Mucosa of gallbladder (tissue), 1 donor: ENCODE measurements around the gene NRP1. TPM values are rescaled to one million over a fixed set of nuclear protein-coding genes. Genes with fewer than 3 reads are reported as not detected.
A peak's percentile ranks its signal among the peaks of the same experiment; 100 is the strongest.

Experiments used
- DNase-seq: peaks from one replicate; pipeline ENCODE4 v3.0.0-alpha.2; 2020; ENCODE audit warnings: low spot score
- total RNA-seq: library from RNA; stranded (reverse); gene quantifications from one replicate; pipeline ENCODE4 v1.2.1, GENCODE V29; 2021
- donor health status: DM: no; HTN: no; CAD: no.

Gene NRP1
- total RNA-seq, 1 donor from 2014 or later: 76.2 TPM

- no peak for DNase-seq
Observed at GRCh38 chr10:33290321-33291052, 44.0 kb downstream of the NRP1 start.

GRCh38 chr10:33289776-33290175, 44.7 kb downstream of the NRP1 start:
- DNase-seq: no peak

GRCh38 chr10:33288127-33288526, 46.3 kb downstream of the NRP1 start:
- no peak for DNase-seq

DNA sequence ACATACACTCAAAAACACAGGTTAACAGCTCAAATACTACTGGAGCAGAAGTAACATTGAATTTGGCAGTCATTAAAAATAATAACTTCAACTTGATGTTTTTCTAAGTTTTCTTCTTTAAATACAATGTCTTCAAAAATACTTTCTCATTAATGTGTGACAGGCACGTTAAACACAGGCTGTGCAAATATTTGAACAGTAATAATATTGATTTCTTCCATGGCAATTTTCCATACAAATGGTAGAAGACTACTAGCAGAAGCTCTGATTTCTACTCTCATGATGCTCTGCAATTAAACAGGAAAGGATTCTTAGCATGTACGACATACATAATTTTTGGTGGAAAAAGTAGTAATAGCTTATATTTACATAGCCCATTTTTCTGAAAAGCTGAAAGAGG, 47.4 kb downstream of the NRP1 start:
- no peak for DNase-seq

DNA sequence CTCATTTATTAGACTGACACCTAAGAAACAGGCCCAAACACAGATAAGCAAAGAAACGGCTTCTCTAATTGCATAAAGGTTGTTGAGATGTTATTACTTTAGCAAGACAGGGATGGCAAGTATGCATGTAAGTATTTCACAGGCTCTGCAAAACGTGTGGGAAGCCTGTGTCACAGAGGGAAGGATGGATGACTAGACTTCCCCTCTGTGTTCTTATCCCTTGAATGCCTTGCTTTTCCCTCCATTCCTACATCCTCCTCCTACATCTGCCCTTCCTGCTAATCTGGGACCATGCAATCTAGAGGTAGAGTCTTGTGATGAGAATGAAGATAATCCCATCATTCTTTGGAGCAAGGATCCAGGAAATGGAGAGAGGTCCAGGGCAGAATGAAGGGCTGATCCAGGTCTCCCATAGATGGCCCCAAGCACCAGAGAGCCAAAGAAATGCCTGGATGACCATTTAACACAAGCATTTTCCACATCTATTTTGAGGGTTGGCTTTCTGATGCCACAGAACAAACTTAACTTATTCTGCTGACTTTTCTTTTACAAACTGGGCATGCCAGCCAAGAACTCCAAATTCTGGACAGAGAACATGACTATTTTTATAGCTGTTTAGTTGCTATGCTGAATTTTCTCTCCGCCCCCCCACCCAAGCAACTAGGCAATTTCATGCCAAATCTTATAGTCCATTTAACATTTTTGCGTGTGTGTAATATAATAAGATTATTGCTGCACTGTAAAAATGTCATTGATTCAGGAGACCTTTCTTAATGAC, 48.1 kb downstream of the NRP1 start:
- no peak for DNase-seq

- DNase-seq: no peak
Observed at GRCh38 chr10:33284945-33285344, 49.5 kb downstream of the NRP1 start.

GRCh38 chr10:33279811-33280602, 54.5 kb downstream of the NRP1 start:
- no peak for DNase-seq

GRCh38 chr10:33279276-33279675, 55.2 kb downstream of the NRP1 start:
- DNase-seq: no peak

GRCh38 chr10:33278198-33278597, 56.3 kb downstream of the NRP1 start:
- DNase-seq: no peak

- peak; percentile 51 for DNase-seq
Observed at GRCh38 chr10:33277135-33277536, 57.3 kb downstream of the NRP1 start.

GRCh38 chr10:33276282-33276923, 58.1 kb downstream of the NRP1 start:
- DNase-seq: no peak

DNA sequence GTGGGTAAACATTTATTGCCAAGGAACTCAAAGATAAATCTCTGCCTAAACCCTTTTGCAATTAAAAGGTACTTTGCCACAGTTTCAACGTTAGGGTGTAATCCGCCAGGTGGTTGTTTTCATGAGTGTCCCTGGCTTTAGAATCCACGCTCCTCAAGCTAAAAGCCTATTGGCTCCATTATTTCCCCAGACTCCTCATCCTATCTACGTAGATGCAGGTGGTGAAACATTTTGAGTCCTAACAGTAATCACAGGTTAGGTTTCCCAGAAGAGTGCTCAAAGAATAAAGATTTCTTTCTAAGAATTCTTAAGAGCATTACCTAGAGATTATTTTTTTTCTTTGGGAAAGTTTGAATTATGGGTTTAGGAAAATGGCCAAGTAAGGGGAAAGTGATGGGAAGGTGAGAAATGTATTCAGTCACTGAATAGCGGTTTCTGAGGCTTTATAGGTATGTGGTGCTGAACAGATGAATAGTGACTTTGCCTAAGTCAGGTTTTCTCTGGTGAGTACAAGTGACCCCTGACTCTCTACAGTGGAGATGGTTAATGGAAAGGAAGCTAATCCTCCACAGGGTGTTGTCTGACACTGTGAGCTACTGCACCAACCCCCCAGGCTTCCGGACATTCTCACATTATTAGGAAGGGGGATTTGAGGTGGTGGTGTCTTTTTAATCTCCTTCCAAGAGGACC, 60.2 kb downstream of the NRP1 start:
- DNase-seq: no peak

GRCh38 chr10:33273295-33274002, 61.0 kb downstream of the NRP1 start:
- peak; percentile 92 for DNase-seq

DNA sequence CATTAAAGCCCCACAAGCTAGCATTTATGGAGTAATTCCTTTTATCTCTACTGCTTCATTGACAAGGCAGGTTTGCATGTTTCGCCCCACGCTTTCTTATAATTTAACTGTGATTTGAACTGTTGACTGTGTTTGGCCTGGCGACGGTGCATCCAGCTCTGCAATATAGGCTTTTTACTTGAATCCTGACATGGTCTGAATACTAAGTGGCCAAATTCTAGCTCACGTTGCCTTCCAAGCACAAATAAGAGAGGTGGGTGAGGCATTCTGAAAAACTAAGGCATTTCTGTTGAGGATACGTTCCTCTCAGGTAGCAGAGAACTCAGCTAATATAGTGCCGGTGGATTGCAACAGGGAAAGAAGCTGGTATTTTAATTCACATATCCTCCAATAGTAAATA, 61.8 kb downstream of the NRP1 start:
- no peak for DNase-seq

GRCh38 chr10:33271969-33272583, 62.4 kb downstream of the NRP1 start:
- DNase-seq: no peak

DNA sequence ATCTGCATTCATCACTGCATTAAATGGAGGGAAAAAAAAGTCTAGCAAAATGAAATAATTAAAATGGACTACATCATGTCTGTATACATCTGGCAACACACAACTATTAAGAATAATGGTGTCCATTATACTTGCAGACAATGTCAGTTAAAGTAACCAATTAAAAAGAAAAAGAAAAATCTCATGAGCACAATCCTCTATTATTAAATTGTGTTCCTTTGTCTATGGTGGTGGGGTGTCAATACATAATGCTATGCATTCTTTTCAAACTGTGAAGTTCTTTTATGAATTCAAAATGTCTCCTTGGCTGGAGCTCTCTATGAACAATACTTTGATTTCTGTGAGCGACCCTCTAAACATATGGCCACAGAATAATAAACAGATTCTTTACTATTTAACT, 63.5 kb downstream of the NRP1 start:
- no peak for DNase-seq

DNA sequence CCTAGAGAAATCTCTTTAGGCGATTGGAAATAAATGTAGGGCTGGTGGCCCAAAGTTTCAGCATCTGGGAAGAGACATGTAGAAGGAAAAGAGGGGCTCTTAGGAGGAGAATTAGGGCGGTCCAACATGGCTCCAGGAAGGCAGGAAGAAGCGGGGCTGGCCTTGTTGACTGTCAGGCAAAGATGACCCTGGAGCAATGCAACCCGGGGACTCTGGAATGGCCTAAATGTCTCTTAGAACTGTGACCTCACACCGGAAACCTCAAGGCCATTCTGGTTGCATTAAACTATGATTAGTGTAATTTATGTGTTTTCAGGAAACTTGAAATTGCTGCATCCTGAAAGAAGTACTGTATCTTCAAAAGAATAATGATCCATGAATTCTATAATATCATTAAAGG, 66.8 kb downstream of the NRP1 start:
- DNase-seq: no peak

DNA sequence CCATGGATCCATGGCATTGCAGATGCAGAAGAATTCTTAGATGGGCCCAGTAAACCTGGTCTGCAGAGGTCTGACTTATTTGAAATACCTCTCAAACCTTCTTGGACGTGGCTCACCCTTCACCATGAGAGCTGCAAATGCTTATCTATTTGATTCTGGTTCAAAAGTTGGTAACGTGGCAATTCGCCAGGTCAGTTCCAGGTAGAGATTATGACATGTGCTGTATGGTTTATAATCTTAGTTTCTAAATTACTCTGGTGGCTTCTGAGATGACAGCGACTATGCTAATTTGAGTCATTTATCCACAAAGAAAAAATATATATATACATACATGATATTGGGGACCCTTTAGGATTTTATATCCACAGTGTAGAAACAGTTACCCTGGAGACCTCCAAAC, 68.8 kb downstream of the NRP1 start:
- no peak for DNase-seq

GRCh38 chr10:33263453-33263852, 71.0 kb downstream of the NRP1 start:
- no peak for DNase-seq

DNA sequence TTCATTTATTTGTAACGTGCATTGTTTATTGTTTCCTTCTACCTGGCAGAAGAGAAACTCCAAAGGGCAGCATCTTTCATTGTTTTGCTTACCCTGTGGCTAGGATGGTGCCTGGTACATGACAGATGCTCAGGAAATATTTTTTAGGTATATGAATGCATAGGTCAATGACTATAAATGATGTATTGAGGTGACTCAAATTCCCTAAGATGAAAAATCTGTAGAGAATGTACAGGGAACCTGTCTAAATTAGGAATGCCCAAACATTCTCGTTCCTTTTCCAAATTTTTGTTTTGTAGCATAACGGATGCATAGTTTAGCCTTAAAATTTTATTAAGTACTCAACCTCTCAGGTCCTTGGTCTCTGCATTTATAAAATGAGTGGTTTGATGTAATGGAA, 71.6 kb downstream of the NRP1 start:
- DNase-seq: no peak
